ENCODE data around the gene MMP10. TPM values are rescaled to one million over a fixed set of nuclear protein-coding genes. Genes with fewer than 3 reads are reported as not detected.

Gene MMP10
- polyA plus RNA-seq, 1 experiment = 0.87 TPM

DNA sequence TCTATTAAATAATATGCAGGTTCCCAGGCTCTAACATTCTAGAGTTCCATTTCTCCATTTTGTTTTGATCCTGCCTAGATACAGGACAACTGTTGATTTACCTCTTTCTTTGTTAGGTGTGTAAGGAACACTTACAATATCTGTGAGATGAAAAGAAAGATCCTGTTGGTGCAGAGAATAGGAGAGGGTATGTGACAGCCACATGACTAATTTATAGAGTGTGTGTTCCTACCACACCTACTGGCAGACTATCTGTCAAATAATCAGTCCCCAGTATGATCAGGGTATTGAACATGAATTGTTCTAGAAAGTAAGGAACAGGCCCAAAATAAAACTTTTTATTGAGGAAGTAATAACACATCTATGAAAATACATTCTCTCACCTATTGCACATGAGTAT lies 10.2 kb downstream of the MMP10 start:
- TF ChIP-seq, protein P1, sequence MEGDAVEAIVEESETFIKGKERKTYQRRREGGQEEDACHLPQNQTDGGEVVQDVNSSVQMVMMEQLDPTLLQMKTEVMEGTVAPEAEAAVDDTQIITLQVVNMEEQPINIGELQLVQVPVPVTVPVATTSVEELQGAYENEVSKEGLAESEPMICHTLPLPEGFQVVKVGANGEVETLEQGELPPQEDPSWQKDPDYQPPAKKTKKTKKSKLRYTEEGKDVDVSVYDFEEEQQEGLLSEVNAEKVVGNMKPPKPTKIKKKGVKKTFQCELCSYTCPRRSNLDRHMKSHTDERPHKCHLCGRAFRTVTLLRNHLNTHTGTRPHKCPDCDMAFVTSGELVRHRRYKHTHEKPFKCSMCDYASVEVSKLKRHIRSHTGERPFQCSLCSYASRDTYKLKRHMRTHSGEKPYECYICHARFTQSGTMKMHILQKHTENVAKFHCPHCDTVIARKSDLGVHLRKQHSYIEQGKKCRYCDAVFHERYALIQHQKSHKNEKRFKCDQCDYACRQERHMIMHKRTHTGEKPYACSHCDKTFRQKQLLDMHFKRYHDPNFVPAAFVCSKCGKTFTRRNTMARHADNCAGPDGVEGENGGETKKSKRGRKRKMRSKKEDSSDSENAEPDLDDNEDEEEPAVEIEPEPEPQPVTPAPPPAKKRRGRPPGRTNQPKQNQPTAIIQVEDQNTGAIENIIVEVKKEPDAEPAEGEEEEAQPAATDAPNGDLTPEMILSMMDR (IDR thresholded peaks at IDR 0.05; ENCODE audit: low read depth, low read length) = no peak
- Histone ChIP-seq H3K27ac (ENCODE audit: low read depth, low read length) (no peak overlapping the region), H3K9me3 (ENCODE audit: control insufficient read depth, insufficient read depth, low read length) (peaks cover 3% of the 10 kb centered on the region; the same call in 1 of the 2 replicates), H3K27me3 (ENCODE audit: control insufficient read depth, insufficient read depth, low read length) (no peaks in the 10 kb centered on the region), H3K4me3 (ENCODE audit: low read depth, low read length) (no peak overlapping the region)
- ChIA-PET POLR2A (no interaction called here), CTCF (interaction anchor here (0.6 to 1.2 kb wide), 2 partner anchors 25 to 271 kb away, joined by 3 to 6 read pairs; no protein-coding TSS in a partner anchor)
- no peak for DNase-seq (ENCODE audit: low read depth, low spot score)

- TF ChIP-seq, protein P1 (IDR thresholded peaks at IDR 0.05; ENCODE audit: low read depth, low read length) = no peak
- H3K9me3 ChIP-seq (ENCODE audit: control insufficient read depth, insufficient read depth, low read length) = peaks cover 3% of the 10 kb centered on the region; the same call in 1 of the 2 replicates
- H3K27ac ChIP-seq (ENCODE audit: low read depth, low read length) = no peak overlapping the region
- ChIA-PET CTCF (no interaction called here), POLR2A (no interaction called here)
- no peak for DNase-seq (ENCODE audit: low read depth, low spot score)
- H3K4me3 ChIP-seq (ENCODE audit: low read depth, low read length) = no peak overlapping the region
- H3K27me3 ChIP-seq (ENCODE audit: control insufficient read depth, insufficient read depth, low read length) = no peaks in the 10 kb centered on the region
Measured at GRCh38 chr11:102767800-102768199, 12.6 kb downstream of the MMP10 start.

DNA sequence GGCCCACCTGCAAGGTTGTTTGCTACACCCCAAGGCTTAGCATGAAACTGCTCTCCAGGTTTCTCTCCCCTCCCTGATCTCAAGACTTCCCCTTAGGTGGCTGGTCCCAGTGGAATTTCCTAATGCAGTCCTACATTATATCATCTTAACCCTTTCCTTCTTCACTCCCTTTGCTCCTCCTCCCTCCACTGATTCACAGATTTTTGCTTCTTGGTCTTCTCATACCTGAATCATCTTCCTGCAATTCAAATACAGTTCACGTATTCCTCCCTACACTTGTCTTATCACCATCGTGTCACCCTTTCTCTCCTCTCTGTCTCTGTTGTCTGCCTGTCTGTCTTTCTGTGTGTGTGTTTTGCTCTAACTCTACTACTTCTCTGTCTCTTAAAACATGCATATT lies 17.0 kb downstream of the MMP10 start:
- CTCF ChIA-PET = no interaction called here
- TF ChIP-seq, protein P1 (IDR thresholded peaks at IDR 0.05; ENCODE audit: low read depth, low read length) = no peak
- Histone ChIP-seq H3K4me3 (ENCODE audit: low read depth, low read length) (no peak overlapping the region), H3K9me3 (ENCODE audit: control insufficient read depth, insufficient read depth, low read length) (peaks cover 3% of the 10 kb centered on the region; the same call in 1 of the 2 replicates), H3K27ac (ENCODE audit: low read depth, low read length) (no peak overlapping the region), H3K27me3 (ENCODE audit: control insufficient read depth, insufficient read depth, low read length) (no peaks in the 10 kb centered on the region)
- POLR2A ChIA-PET = no interaction called here
- DNase-seq (ENCODE audit: low read depth, low spot score) = no peak

DNA sequence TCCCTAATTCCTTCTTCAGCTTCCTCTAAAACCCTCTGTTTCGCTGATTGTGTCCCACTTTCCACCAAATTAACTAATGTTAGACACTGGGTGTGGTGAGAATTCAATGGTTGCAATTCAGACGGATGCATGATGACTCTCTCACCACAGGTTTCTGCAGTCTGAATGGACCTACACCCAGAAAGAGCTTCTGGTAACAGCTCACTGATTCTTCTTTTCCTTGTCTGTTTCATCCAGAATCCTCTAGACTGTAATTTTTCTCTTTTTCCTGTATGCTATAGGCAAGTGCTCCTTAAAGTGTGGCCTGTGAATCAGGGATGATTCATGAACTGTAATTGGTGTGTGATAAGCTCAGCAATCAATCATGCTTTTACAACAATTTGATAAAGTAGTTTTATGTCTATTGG lies 18.1 kb downstream of the MMP10 start:
- no peak for DNase-seq (ENCODE audit: low read depth, low spot score)
- no peak overlapping the region for H3K4me3 ChIP-seq (ENCODE audit: low read depth, low read length)
- TF ChIP-seq, protein P1 (IDR thresholded peaks at IDR 0.05; ENCODE audit: low read depth, low read length) = no peak
- CTCF ChIA-PET = interaction anchor here (0.8 to 1.8 kb wide), 3 partner anchors 18 to 96 kb away, joined by 3 to 11 read pairs (median 3); partner anchors contain the start of gene MMP10
- no peak overlapping the region for H3K27ac ChIP-seq (ENCODE audit: low read depth, low read length)
- H3K9me3 ChIP-seq (ENCODE audit: control insufficient read depth, insufficient read depth, low read length) = no peaks in the 10 kb centered on the region
- POLR2A ChIA-PET = interaction anchor here (1.1 kb wide), 1 partner anchor 40 kb away, joined by 3 read pairs; no protein-coding TSS in a partner anchor
- no peaks in the 10 kb centered on the region for H3K27me3 ChIP-seq (ENCODE audit: control insufficient read depth, insufficient read depth, low read length)

DNA sequence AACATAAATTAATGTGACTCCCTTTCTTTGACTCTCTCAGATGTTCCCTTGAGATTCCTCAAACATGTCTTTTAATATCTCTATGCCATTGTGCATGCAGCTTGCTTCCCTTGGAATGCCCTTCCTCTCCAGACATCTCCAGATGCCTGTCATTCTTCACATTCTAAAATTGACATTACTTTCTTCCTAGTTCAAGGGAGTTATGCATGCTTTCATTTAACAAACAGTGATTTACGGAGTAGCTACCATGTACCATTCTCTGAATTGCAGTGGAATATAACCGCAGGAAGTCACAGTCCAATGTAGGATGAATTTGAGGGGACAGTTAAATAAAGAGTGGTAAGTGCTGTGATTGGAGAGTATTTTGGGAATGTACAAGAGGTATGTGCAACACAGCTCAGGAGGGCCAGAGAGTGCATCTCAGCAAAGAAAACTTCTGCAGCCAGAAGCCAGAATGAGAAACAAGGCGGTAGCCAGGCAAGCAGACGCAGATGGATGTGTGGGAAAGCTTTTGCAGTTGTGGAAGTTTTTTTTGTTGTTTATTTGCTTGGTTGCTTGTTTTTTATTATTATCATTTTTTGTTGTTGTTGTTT lies 18.7 kb downstream of the MMP10 start:
- Histone ChIP-seq H3K9me3 (ENCODE audit: control insufficient read depth, insufficient read depth, low read length) (no peaks in the 10 kb centered on the region), H3K27ac (ENCODE audit: low read depth, low read length) (no peak overlapping the region), H3K4me3 (ENCODE audit: low read depth, low read length) (no peak overlapping the region), H3K27me3 (ENCODE audit: control insufficient read depth, insufficient read depth, low read length) (no peaks in the 10 kb centered on the region)
- POLR2A ChIA-PET = interaction anchor here (1.0 to 1.1 kb wide), 2 partner anchors 41 to 75 kb away, joined by 3 read pairs; no protein-coding TSS in a partner anchor
- CTCF ChIA-PET = interaction anchor here (0.8 to 1.8 kb wide), 5 partner anchors 19 to 275 kb away, joined by 3 to 11 read pairs (median 3); partner anchors contain the start of gene MMP10
- no peak for DNase-seq (ENCODE audit: low read depth, low spot score)
- TF ChIP-seq, protein P1 (IDR thresholded peaks at IDR 0.05; ENCODE audit: low read depth, low read length) = no peak
